HG03135 (cell line): Measurements from ENCODE around the gene RBFOX2.

Experiments used
- ATAC-seq: cut with Tn5 transposase; IDR thresholded peaks from one replicate; pipeline ENCODE4 v1.9.1; 2021; ENCODE audit warnings: mild to moderate bottlenecking, moderate library complexity; ENCODE audit not compliant: unreplicated experiment

Gene RBFOX2

GRCh38 chr22:35947794-35948425 lies 80.7 kb downstream of the RBFOX2 start:
- no peak for ATAC-seq

DNA sequence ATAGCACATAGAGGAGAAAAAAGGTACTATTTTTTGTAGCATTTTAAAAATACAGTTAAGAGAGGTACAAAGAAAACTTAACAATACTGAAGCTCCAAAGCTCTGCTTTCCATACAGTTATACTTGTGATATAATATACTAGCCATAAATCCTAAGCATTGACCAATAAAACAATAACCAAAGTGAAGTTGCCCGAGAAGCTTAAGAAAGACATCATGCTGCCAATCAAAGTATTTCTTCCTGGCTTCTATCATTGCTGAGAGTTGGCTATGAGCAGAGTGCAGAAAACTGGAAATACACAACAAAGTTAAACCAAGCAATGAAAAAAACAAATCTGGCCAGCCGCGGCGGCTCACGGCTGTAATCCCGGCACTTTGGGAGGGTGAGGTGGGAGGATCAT lies 84.2 kb downstream of the RBFOX2 start:
- ATAC-seq, result no peak

- ATAC-seq, result no peak
These were observed 88.5 kb downstream of the RBFOX2 start for GRCh38 chr22:35940166-35940565.

DNA sequence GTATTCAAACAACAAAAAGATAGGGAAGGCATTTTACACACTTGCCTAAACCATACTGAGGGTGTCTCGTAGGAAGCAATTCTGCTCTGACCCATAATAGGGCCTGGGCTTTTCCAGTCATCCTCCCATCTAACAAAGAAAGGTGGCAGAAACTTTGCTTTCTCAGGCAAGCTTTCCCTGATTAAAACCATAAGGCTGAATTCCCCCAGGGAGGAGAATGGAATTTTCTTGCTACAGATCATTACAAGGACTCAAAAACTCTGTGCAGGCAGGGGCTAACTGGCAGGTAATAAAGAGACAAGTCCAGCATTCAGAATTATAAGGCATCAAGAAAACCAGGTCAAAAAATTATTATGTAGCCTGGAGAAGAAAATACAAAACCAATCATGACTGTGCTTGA lies 90.4 kb downstream of the RBFOX2 start:
- no peak for ATAC-seq

GRCh38 chr22:35930933-35931332 lies 97.7 kb downstream of the RBFOX2 start:
- no peak for ATAC-seq

DNA sequence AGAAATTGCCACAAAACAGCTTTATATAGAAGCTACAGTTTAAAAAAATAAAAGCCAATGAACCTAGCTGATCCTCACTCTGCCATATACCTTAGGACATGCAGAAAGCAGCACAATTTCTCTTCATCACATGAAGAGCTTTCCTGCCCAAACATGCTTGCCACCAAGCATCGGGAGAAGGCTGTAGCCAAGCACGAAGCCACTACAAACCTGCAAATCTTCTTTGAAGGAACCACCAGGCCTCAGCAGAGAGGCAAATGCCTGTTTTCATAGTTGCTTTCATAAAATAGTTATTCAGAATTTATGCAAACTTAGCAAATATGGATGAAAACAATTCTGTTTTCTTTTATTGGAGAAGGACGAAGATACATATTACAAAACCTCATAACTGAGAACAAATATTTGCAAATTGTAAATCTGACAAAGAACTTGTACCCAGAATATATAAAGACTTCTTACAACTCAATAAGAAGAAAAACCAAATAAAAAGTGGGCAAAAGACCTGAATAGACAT lies 100.3 kb downstream of the RBFOX2 start:
- no peak for ATAC-seq

DNA sequence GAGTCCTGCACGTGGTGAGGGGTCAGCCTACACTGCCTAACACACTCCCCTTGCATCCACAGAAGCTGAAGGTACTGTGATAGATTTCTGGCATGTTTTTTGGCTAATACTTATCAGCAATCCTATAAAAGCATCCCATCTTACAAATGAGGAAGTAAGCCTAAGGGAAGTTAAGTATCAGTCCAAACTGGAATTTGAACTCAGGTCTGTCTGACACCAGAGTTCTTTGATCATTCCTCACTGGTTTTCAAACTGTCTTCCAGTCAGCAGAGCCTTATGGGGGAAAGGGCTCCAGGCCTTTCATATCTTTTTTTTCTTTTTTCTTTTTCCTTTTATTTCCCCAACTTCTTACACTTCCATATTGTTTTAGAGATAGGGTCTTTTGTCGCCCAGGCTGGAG lies 105.6 kb downstream of the RBFOX2 start:
- no peak for ATAC-seq

DNA sequence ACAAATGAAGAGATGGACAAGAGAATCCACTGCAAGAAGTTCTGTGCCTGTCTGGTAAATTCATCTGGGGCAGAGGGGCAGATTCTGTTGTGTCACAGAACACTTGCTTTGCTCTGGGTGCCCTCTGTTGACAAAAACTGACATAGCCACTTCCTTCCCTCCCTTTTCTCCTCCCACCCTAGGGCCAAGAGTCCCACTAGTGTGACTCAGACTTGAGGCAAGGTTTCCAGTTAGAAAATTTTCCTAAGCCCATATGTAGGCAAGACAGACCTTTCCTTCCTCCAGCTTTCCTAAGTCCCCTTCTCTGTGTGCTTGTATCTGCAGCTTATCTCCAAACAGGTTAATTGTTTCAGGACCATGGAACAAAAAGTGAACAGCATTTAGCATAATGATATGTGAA lies 106.8 kb downstream of the RBFOX2 start:
- ATAC-seq, result no peak

DNA sequence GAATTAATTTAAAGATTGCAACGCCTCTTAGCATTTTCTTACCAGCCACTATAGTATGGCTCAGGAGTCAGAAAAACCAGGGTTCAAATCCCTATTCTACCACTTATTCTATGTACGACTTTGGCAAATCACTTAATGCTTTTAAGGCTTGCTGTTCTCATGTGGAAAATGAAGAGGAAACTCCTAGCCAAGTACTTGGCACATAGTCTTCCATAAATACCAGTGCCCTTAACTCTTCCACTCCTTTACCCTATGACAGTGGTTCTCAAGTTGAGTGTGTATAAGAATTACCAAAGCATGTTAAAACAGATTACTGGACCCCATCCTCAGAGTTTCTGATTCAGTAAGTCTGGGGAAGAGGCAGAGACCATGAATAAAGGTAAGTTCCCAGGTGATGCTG lies 107.6 kb downstream of the RBFOX2 start:
- no peak for ATAC-seq

- no peak for ATAC-seq
These were observed 109.6 kb downstream of the RBFOX2 start for GRCh38 chr22:35919002-35919542.

GRCh38 chr22:35918456-35918855 lies 110.2 kb downstream of the RBFOX2 start:
- no peak for ATAC-seq

DNA sequence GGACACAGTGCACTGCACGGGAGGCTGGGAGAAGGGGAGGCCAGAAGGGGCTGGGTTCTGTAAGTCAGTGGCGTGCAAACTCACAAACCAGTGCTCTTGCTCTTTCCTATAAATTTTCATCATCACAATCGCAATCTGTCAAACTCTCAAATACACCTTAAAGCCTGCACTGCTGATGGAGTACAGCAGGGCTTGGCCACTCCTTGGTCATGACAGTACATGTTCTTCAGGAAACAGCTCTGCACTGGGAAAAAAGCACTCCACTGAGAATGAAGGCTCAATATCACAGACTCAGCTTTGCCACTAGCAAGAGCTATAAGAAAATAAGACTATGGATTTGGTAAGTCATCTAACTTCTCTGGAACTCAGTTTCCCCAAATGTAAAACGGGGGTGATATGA lies 111.0 kb downstream of the RBFOX2 start:
- ATAC-seq, result no peak

GRCh38 chr22:35915477-35916013 lies 113.1 kb downstream of the RBFOX2 start:
- no peak for ATAC-seq

GRCh38 chr22:35914665-35915476 lies 113.8 kb downstream of the RBFOX2 start:
- no peak for ATAC-seq

DNA sequence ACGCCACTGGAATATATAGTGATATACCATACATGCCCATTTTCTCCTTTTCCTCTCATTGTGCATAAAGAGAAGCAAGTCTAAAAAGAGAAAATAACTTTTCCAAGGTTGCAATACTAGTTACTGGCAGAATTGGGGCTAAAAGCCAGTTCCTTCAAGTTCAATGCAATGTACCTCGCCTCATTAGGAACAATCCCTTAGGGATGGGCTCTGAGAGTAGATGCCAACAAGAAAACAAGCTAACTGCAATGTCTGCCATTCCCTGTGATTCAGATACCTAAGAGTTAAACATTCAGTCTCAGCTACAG lies 114.3 kb downstream of the RBFOX2 start:
- ATAC-seq, result no peak

DNA sequence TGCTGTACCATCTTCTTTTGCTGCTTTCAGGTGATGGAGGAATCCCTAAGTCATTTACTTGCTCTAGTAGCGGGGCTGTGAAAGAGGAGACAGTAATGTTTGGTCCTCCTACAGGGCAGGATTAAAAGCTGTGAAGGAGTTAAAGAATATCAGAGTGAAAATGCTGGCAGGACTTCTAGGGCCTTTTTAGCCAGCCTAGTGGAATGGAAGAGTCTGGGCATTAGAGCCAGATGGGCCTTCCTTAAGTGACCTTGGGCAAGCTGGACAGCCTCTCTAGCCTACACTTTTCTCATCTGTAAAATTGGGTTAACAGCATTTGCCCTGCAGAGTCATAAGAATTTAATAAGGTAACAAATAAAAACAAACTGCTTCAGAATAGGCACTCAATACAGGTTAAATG lies 114.7 kb downstream of the RBFOX2 start:
- no peak for ATAC-seq

DNA sequence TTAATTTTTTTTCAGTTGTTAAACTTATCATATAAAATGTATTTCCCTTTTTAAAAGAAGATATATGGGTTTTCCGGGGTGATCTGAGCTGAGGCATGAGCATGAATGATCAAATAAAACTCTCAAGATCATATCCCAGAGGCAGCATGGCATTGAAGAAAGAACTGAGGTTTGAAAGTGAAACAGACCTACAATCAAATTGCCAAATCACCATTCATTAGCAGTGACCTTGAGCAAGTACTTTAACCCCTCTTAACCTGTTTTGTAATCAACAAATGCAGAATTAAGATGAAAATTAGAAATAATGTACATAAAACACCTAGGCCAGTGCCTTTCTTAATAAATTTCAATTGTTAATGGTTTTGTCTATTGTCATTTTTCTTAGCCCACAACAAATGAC lies 116.0 kb downstream of the RBFOX2 start:
- ATAC-seq, result no peak

DNA sequence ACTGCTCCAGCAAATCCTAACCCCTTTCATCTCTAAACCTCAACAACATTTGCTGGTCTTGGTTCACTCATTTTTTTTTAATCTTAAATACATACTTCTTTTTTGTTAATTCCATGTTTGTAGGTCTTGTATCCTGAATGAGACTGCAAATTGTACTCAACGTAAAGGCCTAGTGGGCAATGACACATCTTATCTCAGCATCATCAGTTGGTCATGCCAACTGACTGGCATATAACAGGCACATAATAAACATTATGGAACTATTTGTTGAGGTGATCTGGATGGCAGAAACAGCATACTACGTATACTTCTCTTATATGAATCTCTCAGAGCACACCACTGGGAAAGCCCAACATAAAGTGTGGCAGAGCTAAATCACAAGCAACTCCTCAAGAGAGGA lies 116.7 kb downstream of the RBFOX2 start:
- ATAC-seq, result no peak

GRCh38 chr22:35910926-35911325 lies 117.7 kb downstream of the RBFOX2 start:
- ATAC-seq, result no peak

GRCh38 chr22:35910003-35910769 lies 118.4 kb downstream of the RBFOX2 start:
- ATAC-seq, result no peak

DNA sequence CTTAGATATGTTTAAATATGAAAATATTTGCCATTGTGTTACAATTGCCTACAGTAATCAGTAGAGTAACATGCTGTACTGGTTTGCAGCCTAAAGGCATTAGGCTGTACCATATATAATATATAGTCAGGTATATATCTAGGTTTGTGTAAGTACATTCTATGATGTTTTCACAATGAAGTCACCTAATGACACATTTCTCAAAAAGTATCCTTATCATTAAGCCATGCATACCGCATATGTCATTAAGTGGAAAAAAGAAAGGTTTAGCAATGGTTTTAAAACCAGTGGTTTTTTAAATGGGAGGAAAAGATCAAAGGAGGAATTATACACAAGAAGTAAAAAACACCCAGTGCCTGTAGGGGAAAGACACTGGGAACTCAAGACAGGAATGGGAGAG lies 122.7 kb downstream of the RBFOX2 start:
- no peak for ATAC-seq
